Fibroblast of pulmonary artery (primary cell): Measurements from ENCODE around the gene FOXP1.

Source experiments
- DNase-seq: peaks from one replicate; pipeline ENCODE4 v3.0.0-alpha.2; 2010; ENCODE audit warnings: low read depth
- H3K4me3 ChIP-seq: replicated peaks from 2 replicates; pipeline ENCODE4 v1.5.1; 2011; ENCODE audit warnings: low read depth, mild to moderate bottlenecking, control low read depth, low read length, moderate library complexity
- CTCF ChIP-seq: IDR thresholded peaks from 2 replicates; pipeline ENCODE4 v1.5.1; 2011; ENCODE audit warnings: mild to moderate bottlenecking, control low read depth, low read length, inconsistent platforms; ENCODE audit errors: missing control alignments

Gene FOXP1

GRCh38 chr3:71546821-71547220 is 36.7 kb downstream of the FOXP1 start:
- no peak for TF ChIP-seq CTCF
- H3K4me3 ChIP-seq: no peak overlapping the region
- DNase-seq: no peak

GRCh38 chr3:71545330-71545729 is 38.2 kb downstream of the FOXP1 start:
- H3K4me3 ChIP-seq: no peak overlapping the region
- no peak for DNase-seq
- TF ChIP-seq CTCF: no peak

- H3K4me3 ChIP-seq: no peak overlapping the region
- no peak for DNase-seq
- TF ChIP-seq CTCF: no peak
Observed at GRCh38 chr3:71543371-71544016, 40.0 kb downstream of the FOXP1 start.

- no peak overlapping the region for H3K4me3 ChIP-seq
- DNase-seq: peak; percentile 89
- no peak for TF ChIP-seq CTCF
Observed at GRCh38 chr3:71542521-71543370, 40.8 kb downstream of the FOXP1 start.

GRCh38 chr3:71541313-71541712 is 42.2 kb downstream of the FOXP1 start:
- no peak overlapping the region for H3K4me3 ChIP-seq
- no peak for TF ChIP-seq CTCF
- DNase-seq: peak; percentile 24

GRCh38 chr3:71537211-71537611 is 46.3 kb downstream of the FOXP1 start:
- DNase-seq: peak; percentile 93
- TF ChIP-seq CTCF: no peak
- no peak overlapping the region for H3K4me3 ChIP-seq
